HG02840 (cell line): ENCODE results near the gene SLAMF7.

ENCODE experiments used
- ATAC-seq: cut with Tn5 transposase; IDR thresholded peaks from one replicate; pipeline ENCODE4 v1.9.1; 2021; ENCODE audit warnings: mild to moderate bottlenecking, moderate library complexity, moderate number of reproducible peaks; ENCODE audit not compliant: unreplicated experiment, low FRiP score

SLAMF7 gene

GRCh38 chr1:160744852-160745520, 5.9 kb downstream of the SLAMF7 start:
- ATAC-seq: no peak

DNA sequence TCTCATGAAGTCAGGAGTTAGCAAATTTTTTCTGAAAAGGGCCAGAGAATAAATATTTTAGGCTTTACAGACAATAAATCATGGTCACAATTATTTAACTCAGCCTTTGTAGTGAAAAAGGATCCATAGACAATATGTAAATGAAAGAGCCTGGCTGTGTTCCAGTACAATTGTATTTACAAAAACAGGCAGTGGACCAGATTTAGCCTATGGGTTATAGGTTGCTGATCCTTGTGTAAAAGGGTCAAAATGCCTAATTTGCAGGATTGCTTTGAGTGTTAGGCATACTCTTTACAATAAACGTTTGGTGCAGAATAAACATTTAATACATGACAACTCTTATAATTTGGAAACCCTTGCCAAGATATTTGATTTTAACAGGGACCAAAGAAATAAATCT, 6.5 kb downstream of the SLAMF7 start:
- ATAC-seq: no peak

- ATAC-seq: no peak
These were observed 7.9 kb downstream of the SLAMF7 start for GRCh38 chr1:160746836-160747500.

- ATAC-seq: no peak
These were observed 8.7 kb downstream of the SLAMF7 start for GRCh38 chr1:160747717-160748116.

- no peak for ATAC-seq
These were observed 9.3 kb downstream of the SLAMF7 start for GRCh38 chr1:160748181-160748877.

DNA sequence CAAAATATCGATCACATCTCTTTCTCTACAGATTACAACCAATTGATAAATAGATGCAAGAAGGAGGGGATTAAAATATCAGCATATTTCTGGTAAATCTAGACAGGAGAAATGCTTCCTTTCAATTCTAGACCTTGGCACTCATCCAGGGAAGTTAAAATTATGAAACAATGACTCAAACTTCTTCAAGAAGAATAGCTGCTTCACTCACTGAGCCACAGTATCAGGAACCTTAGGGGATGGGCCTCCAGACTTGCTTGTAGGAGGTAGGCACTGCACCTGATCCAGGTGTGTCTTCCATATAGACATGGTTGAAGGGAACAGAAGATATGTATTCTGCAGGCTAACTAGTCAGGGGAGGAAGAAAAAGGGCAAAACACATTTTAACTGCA, 9.8 kb downstream of the SLAMF7 start:
- no peak for ATAC-seq

DNA sequence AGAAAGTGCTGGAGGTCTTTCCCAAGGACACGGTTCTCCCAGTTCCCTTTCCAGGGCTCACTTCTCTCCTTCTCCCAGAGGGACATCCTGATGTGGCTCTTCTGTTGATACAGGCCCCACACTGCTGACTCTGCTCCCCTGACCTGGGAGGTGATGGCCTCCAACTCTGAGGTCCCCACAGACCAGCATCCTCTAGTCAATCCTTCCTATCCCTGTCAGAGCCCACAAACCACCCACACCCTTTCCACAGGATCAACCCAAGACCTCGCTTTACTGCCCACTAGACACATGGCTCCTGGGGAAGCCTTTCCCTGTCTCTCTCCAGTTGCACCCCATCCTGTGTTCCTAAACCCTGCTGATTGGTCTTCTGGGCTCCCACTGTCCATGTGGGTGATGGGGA, 11.6 kb downstream of the SLAMF7 start:
- ATAC-seq: no peak

DNA sequence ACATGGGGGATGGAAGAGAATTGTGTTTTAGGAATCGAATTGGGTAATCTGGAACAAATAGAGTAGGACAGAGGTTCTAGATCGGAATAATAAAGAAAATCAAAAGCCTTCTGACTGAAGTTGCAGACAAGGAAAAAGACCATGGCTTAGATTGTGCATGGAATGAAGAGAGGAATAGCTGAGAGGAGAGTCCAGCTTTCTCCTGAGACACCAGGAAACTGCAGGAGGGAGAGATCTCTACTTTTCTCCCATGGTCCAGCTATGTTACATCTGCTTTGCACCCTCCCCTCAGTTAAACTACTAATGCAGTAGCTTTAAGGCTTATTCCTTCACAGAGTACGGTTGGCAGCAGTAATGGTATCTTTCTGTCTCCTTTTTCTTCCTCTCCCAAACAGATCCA, 13.4 kb downstream of the SLAMF7 start:
- ATAC-seq: no peak

DNA sequence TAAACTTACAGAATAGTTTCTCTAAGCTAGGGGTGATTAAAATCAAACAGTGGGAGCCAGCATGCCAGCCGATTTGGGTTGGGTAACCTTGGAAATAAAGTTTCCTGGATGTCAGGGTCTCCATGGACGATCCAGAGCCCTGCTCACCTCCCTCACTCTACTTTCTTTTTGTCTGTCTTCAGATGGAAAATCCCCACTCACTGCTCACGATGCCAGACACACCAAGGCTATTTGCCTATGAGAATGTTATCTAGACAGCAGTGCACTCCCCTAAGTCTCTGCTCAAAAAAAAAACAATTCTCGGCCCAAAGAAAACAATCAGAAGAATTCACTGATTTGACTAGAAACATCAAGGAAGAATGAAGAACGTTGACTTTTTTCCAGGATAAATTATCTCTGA, 13.9 kb downstream of the SLAMF7 start:
- no peak for ATAC-seq

DNA sequence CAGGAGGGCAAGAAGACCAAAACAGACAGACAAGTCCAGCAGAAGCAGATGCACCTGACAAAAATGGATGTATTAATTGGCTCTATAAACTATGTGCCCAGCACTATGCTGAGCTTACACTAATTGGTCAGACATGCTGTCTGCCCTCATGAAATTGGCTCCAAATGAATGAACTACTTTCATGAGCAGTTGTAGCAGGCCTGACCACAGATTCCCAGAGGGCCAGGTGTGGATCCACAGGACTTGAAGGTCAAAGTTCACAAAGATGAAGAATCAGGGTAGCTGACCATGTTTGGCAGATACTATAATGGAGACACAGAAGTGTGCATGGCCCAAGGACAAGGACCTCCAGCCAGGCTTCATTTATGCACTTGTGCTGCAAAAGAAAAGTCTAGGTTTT, 14.5 kb downstream of the SLAMF7 start:
- no peak for ATAC-seq

DNA sequence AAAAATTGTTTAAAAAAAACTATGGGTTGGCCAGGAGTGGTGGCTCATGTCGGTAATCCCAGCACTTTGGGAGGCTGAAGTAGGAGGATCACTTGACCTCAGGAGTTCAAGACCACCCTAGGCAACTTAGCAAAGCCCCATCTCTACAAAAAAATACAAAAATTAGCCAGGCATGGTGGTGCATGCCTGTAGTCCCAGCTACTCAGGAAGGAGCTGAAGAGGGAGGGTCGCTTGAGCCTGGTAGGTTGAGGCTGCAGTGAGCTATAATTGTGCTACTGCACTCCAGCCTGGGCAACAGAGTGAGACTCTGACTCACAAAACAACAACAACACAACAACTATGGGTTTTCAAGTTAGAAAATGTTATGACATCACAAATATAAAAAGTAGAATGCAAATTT, 16.4 kb downstream of the SLAMF7 start:
- ATAC-seq: no peak

DNA sequence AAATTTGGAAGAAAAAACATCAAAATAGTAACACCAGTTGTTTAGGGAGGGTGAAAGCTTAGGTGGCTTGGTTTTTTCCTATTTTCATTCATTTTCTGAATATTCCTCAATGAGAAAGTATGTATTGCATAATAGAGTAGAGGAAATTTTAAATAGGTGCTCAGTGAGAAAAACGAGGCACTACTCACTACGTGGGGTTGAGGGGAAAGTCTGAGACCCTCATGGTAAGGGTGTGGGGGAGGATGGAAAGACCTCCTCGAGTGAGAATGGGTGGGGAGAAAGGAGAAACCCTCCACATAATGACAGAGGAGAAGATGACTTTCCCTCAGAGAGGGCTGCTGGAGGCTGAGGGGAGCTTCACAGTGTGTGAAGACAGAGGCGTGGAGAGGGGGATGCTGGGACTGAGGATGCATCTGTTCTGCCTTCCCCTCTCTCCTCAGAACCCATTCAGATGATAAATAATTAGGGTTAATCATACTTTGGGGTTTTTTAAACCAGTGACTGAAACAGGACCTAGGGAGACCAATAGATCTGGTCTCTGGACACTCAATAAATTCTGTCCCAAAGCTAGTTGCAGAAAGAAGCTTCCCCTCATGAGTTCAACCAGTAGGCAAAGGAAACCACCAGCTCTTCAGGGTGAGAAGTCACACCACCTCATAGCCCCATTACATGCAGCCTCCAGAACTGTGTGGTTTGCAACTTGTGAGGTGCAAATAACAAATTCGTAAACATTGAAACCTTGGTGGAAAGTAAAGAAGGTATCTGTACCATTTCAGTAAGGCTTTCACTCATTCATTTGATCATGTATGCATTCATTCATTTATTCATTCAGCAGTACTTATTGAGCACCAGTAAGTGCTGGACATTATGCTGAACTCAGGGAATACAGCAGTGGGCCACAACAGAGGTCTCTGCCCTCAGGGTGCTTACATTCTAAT, 17.1 kb downstream of the SLAMF7 start:
- ATAC-seq: no peak

- no peak for ATAC-seq
These were observed 17.8 kb downstream of the SLAMF7 start for GRCh38 chr1:160756849-160757201.

DNA sequence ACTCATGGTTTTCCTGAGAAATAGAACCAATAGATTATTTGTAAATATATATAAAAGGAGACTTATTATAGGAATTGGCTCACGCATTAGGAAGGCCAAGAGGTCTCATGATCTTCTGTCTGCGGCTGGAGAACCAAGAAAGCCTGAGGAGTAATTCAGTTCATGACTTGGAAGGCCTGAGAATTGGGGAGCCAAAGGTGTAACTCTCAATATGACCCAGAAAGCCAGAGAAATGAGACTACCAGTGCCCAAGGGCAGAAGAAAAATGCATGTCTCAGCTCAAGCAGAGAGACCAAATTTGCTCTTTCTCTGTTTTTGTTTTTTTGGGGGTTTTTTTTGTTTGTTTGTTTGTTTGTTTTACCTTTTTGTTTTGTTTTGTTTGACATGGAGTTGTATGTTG, 19.5 kb downstream of the SLAMF7 start:
- ATAC-seq: no peak

- ATAC-seq: no peak
These were observed 20.7 kb downstream of the SLAMF7 start for GRCh38 chr1:160759740-160760139.

DNA sequence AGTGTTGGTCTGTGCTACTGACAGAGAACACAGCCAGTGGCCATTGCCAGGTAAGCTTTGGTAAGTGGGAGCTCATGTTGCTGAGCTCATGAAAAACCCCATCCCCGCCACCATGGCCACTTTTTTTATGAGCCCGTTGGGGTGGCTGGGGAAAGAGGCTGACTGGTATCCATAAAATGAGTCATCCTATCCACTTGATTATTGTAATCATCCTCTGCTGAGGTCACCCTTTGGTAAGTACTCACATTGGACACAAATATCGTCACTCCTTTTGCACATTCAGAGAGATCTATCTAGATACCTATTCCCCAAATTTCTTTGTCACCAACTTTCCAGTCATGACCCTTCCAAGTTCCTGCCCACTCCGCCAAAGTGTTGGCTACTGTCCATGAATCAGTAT, 22.0 kb downstream of the SLAMF7 start:
- no peak for ATAC-seq

DNA sequence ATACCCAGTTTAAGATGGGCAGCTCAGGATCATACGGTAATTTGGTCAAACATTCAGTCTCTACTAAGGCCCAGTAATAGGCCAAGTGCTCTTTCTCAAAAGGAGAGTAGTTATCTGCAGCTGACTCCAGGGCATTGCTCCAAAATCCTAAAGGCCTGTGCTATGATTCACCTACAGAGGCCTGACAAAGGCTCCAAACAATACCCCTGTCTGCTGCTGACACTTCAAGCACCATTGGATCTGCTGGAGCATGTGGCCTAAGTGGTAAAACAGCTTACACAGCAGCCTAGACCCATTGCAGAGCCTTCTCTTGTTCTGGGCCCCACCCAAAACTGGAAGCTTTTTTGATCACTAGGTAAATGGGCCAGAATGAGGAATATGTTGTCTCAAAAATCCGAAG, 22.8 kb downstream of the SLAMF7 start:
- ATAC-seq: no peak

DNA sequence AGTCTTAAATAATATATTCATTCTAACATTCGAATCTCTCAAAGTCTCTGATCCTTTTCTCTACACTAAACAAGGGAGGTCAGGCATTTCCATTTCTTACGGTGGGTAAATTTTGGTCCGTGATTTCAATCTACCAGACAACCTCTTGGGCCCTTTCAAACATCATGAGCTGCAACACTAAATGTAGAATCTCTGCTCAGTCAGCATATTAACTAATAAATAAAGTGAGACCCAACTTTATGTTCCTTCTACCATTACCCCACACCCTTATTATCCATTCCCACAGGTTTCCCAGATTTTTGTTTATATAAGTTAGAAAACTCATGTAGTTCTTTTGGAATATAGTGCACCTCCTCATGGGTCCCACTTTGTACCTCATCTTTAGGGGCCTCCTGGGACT, 24.9 kb downstream of the SLAMF7 start:
- no peak for ATAC-seq

GRCh38 chr1:160767395-160768294, 28.6 kb downstream of the SLAMF7 start:
- peak; percentile 50 for ATAC-seq

DNA sequence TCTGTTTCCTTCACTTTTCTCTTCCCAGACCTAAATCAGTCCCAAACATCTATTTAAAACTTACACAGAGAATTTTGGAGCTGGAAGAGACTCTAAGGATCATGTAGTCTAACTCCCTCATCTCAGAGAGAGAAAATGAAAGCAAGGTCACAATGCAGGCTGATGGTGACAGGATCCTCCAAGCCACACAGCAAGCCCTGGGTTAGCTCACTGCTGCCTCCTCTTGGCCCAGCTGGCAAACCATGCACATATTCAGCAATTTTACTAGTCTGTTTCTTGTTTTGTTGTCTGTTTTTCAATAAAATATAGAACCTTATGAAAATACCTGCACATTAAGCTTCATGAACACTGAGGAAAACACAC, 29.2 kb downstream of the SLAMF7 start:
- peak; percentile 67 for ATAC-seq
